H1 (cell line): ENCODE measurements around the gene NOP16. TPM values are rescaled to one million over a fixed set of nuclear protein-coding genes. Genes with fewer than 3 reads are reported as not detected.

Source experiments
- CBX8 ChIP-seq: fragments of 300-800, 300-1000 bp; sonication (generic); IDR thresholded peaks from 2 replicates; pipeline ENCODE4 v1.7.1; 2016; ENCODE audit warnings: low read depth, low read length, borderline replicate concordance
- CREB1 ChIP-seq: IDR thresholded peaks from 2 replicates; pipeline ENCODE4 v1.6.1; 2012; ENCODE audit warnings: inconsistent platforms
- CTBP2 ChIP-seq: IDR thresholded peaks from 2 replicates; pipeline ENCODE4 v1.7.0; 2011; ENCODE audit warnings: borderline replicate concordance, mild to moderate bottlenecking, moderate library complexity, mixed read lengths, low read length; ENCODE audit not compliant: insufficient read depth, insufficient read length
- EP300 ChIP-seq, 2 experiments: IDR thresholded peaks; 1 replicate in 1 of 2; 2 replicates in 1 of 2; pipeline ENCODE4 v1.6.1; 2011 to 2012; ENCODE audit warnings: low read depth in 2 of 2, low read length in 2 of 2, mild to moderate bottlenecking in 2 of 2, borderline replicate concordance in 1 of 2, inconsistent platforms in 1 of 2, moderate library complexity in 1 of 2
- EZH2 ChIP-seq: fragments of 200-600 bp; sonication (generic); IDR thresholded peaks from 2 replicates; pipeline ENCODE4 v1.7.1; 2012; ENCODE audit warnings: low read depth, mild to moderate bottlenecking, moderate library complexity, low read length, inconsistent platforms; ENCODE audit not compliant: severe bottlenecking
- HDAC2 ChIP-seq, 2 experiments: fragments of 300-600 bp in 1 of 2; sonication (generic) in 1 of 2; IDR thresholded peaks; 2 replicates each; pipeline ENCODE4 v1.6.1; 2011 to 2012; ENCODE audit warnings: low read depth in 2 of 2, low read length in 2 of 2, mild to moderate bottlenecking in 2 of 2, moderate library complexity in 2 of 2, borderline replicate concordance in 1 of 2, inconsistent platforms in 1 of 2
- RNF2 ChIP-seq: fragments of 200-900, 300-1000 bp; sonication (generic); IDR thresholded peaks from 2 replicates; pipeline ENCODE4 v1.7.1; 2016; ENCODE audit warnings: borderline replicate concordance, low read depth, mild to moderate bottlenecking, antibody characterized with exemption, low read length; ENCODE audit not compliant: poor library complexity, severe bottlenecking; ENCODE audit errors: missing control alignments
- SIN3A ChIP-seq, 2 experiments: IDR thresholded peaks in 1 of 2; conservative IDR thresholded peaks in 1 of 2; 2 replicates each; pipeline ENCODE4 v1.6.1; 2011 to 2012; ENCODE audit warnings: low read length in 2 of 2, improper control_type of control experiment in 1 of 2, low read depth in 1 of 2, mild to moderate bottlenecking in 1 of 2
- SIX5 ChIP-seq: IDR thresholded peaks from 2 replicates; pipeline ENCODE4 v1.6.1; 2011; ENCODE audit warnings: mild to moderate bottlenecking, low read depth, low read length
- SP1 ChIP-seq: IDR thresholded peaks from 2 replicates; pipeline ENCODE4 v1.6.1; 2011; ENCODE audit warnings: low read depth, low read length
- SP2 ChIP-seq: IDR thresholded peaks from 2 replicates; pipeline ENCODE4 v1.6.1; 2012; ENCODE audit warnings: mild to moderate bottlenecking, low read length, inconsistent platforms
- TAF1 ChIP-seq: IDR thresholded peaks from 2 replicates; pipeline ENCODE4 v1.6.1; 2011; ENCODE audit warnings: mild to moderate bottlenecking, low read depth, low read length
- TCF12 ChIP-seq: IDR thresholded peaks from 2 replicates; pipeline ENCODE4 v1.6.1; 2011; ENCODE audit warnings: low read depth, mild to moderate bottlenecking, low read length
- polyA plus RNA-seq, 7 experiments: library from polyadenylated mRNA; depleted of rRNA in 3 of 7; stranded (reverse) in 5 of 7; unstranded in 2 of 7; fragments of >200 nt in 5 of 7; fragments of 200-250 nt in 2 of 7; gene quantifications; 1 replicate in 5 of 7; 2 replicates in 1 of 7; 4 replicates in 1 of 7; pipeline versions ENCODE4 v1.2.1 to v1.2.3, GENCODE V29; 2011 to 2013; ENCODE audit warnings: missing spikeins in 2 of 7, mixed read lengths in 2 of 7
- total RNA-seq: library from RNA; stranded (reverse); fragmentation: NEBNext Ultra II Directional; extraction: Animal tissue kit (Norgen Biotek cat#: 25700); gene quantifications from 2 replicates; pipeline ENCODE4 v1.2.1, GENCODE V29; 2021
- TF ChIP-seq, protein P1 (sequence below): IDR thresholded peaks from 2 replicates; pipeline ENCODE4 v1.6.1; 2011; ENCODE audit warnings: low read depth, mild to moderate bottlenecking, low read length; ENCODE audit not compliant: insufficient read depth

Gene NOP16
- total and polyA plus RNA-seq, 2 of the 8 experiments (the other 6 are each of a cell fraction or from before 2014, with no cell fraction given): 46.9 to 65.2 TPM

DNA sequence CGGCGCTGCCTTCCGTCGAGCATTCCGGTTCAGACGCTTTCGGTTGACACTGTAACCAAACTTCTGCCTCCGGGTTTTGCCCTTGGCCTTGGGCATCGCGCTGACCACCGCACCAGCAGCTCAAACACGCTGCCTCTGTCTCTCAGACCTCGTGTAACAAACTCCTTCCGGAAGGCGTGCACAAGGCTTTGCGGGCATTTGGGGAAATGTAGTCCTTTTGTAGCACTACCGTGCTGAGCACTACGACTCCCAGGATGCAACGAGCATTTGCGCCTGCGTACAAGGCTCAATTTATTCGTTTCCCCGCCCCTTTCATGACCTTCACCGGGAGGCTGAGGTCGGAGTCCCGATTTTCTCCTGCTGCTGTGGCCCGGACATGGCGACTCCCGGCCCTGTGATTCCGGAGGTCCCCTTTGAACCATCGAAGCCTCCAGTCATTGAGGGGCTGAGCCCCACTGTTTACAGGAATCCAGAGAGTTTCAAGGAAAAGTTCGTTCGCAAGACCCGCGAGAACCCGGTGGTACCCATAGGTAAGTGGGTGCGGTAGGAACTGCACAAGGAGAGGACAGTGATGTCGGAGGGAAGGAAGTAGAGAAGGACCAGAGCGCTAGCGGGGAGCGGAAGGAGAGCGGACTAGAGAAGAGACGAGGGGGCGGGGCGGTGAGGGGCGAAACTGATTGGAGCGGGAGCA lies at the start of gene NOP16, which contains the start of gene HIGD2A (continued):
- TF ChIP-seq RNF2: no peak
- peak; percentile 85 for TF ChIP-seq SP1
- peak; percentile 88; the same call in 1 of the 2 replicates for TF ChIP-seq TAF1
- peak in 1 of 2 experiments; percentile 66; a peak in 1 of 3 replicates for TF ChIP-seq EP300 (IDR thresholded peaks at IDR 0.05; ENCODE audit: borderline replicate concordance in 1 of 2, low read depth in 2 of 2, low read length in 2 of 2)
- TF ChIP-seq SIX5: peak; percentile 79
- TF ChIP-seq SIN3A (conservative IDR thresholded peaks at IDR 0.05 in 1 of 2, IDR thresholded peaks at IDR 0.05 in 1 of 2; ENCODE audit: low read depth in 1 of 2, low read length in 2 of 2): peak; percentile 96 to 97
- TF ChIP-seq TCF12: no peak
- TF ChIP-seq HDAC2 (IDR thresholded peaks at IDR 0.05; ENCODE audit: borderline replicate concordance in 1 of 2, low read depth in 2 of 2, low read length in 2 of 2): peak in 1 of 2 experiments; percentile 99; a peak in 2 of 4 replicates
- TF ChIP-seq EZH2: no peak
- TF ChIP-seq, protein P1, sequence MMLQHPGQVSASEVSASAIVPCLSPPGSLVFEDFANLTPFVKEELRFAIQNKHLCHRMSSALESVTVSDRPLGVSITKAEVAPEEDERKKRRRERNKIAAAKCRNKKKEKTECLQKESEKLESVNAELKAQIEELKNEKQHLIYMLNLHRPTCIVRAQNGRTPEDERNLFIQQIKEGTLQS: no peak
- no peak for TF ChIP-seq CTBP2
- TF ChIP-seq SP2: no peak
- TF ChIP-seq CBX8: no peak
- TF ChIP-seq CREB1: peak; percentile 62
